ENCODE data around the gene KRT35. TPM values are rescaled to one million over a fixed set of nuclear protein-coding genes. Genes with fewer than 3 reads are reported as not detected.

Gene KRT35
- total and polyA plus RNA-seq, 12 donors = not detected

DNA sequence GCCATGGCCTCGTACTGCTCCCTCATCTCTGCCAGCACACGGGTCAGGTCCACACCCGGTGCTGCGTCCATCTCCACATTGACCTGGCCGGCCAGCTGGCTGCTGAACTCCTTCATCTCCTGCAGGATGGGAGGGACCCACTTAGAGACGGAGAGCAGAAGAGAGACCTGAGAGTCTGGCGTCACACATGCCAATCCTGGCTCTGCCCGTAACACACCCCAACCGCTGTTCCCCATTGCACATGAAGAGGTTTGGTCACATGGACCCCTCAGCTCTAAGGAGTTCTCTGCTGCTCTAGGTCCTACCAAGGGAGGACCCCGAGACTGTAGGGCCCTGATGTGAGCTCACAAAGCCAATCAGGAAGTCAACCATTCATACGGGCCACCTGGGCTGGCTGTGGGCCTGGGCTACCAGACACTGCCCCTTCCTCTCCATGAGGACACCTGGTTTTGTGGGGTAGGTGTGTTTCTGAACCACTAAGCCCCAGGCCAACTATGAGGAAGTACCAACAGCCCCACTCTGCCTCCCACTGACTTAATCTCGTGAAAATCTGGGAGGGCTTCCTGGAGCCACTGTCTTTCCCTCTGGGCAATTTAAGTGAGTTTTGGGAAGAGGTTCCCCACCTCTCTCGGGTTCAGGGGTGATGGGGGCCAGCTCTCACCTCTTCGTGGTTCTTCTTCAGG, 35.3 kb upstream of the KRT35 start:
- no peaks in the 10 kb centered on the region for H3K27me3 ChIP-seq
- no peak for DNase-seq
- no peak for TF ChIP-seq POLR2A (IDR thresholded peaks at IDR 0.05)
- TF ChIP-seq, protein P1, sequence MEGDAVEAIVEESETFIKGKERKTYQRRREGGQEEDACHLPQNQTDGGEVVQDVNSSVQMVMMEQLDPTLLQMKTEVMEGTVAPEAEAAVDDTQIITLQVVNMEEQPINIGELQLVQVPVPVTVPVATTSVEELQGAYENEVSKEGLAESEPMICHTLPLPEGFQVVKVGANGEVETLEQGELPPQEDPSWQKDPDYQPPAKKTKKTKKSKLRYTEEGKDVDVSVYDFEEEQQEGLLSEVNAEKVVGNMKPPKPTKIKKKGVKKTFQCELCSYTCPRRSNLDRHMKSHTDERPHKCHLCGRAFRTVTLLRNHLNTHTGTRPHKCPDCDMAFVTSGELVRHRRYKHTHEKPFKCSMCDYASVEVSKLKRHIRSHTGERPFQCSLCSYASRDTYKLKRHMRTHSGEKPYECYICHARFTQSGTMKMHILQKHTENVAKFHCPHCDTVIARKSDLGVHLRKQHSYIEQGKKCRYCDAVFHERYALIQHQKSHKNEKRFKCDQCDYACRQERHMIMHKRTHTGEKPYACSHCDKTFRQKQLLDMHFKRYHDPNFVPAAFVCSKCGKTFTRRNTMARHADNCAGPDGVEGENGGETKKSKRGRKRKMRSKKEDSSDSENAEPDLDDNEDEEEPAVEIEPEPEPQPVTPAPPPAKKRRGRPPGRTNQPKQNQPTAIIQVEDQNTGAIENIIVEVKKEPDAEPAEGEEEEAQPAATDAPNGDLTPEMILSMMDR (IDR thresholded peaks at IDR 0.05) = no peak
- intact Hi-C loops (cut with DNase I) = no loop called here
- H3K4me1 ChIP-seq (replicated peaks in 1 of 2) = no peaks in the 10 kb centered on the region
- H3K27ac ChIP-seq = no peak overlapping the region
- H3K4me3 ChIP-seq = no peak overlapping the region
- H3K9me3 ChIP-seq (replicated peaks in 1 of 3) = no peaks in the 10 kb centered on the region
- 83 to 91% (median 87%) methylated on average over 5 to 14 of the region's 14 CpGs for WGBS, 4 donors
- H3K36me3 ChIP-seq (replicated peaks in 1 of 2) = no peaks in the 10 kb centered on the region

DNA sequence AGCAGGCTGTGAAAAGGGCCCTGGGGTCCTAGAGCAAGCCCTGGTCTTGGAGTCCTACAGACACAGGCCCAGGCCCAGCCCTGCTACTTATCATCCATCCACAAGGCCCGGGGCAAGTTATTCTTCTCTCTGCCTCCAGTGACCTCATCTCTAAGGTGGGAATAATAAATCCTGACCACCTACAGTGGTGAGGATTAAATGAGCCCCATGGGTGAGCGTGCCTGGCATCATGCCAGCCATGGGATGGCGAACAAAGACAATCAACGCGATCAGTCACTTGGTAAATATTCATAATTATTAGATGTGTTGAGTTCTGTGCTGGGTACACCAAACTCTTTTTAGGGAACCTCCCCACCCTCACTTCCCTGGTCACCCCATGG, 32.2 kb upstream of the KRT35 start:
- intact Hi-C loops (cut with DNase I) = no loop called here

DNA sequence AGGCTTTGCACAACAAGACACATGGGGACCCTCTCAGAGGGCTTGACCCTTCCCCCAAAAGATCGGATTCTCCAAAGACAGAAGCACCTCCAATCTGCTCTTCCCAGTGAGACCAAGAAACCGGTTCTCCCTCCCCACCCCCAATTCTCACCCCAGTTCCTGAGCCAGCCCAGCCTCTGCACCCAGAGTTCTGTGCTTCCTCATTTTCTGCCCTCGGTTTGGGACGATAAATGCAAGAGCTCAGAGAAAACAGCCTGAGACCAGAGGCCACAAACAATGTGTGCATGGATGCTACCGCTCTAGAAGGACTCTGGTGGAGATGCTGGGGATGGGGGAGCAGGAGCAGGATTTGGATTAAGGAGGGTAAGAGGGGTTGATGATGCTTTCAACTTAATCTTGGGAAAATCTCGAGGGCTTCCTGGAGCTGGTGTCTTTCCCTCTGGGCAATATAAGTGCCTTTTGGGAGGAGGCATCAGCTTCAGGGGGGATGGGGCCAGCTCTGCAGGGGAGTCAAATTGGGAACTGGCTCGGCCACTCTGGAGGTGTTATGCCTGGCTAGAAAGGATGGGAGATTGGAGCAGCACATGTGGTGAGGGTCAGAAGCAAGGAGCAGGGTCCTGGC, 31.7 kb upstream of the KRT35 start:
- H3K27ac ChIP-seq = no peak overlapping the region
- no peaks in the 10 kb centered on the region for H3K9me3 ChIP-seq (replicated peaks in 1 of 3)
- TF ChIP-seq, protein P1 (IDR thresholded peaks at IDR 0.05) = no peak
- TF ChIP-seq POLR2A (IDR thresholded peaks at IDR 0.05) = no peak
- DNase-seq = no peak
- 59 to 71% (median 62%) methylated on average over 7 of the region's 7 CpGs for WGBS, 4 donors
- no peaks in the 10 kb centered on the region for H3K4me1 ChIP-seq (replicated peaks in 1 of 2)
- H3K36me3 ChIP-seq (replicated peaks in 1 of 2) = no peaks in the 10 kb centered on the region
- intact Hi-C loops (cut with DNase I) = no loop called here
- no peak overlapping the region for H3K4me3 ChIP-seq
- no peaks in the 10 kb centered on the region for H3K27me3 ChIP-seq

More for the DNA sequence above, 32.2 kb upstream of the KRT35 start:
- Histone ChIP-seq H3K4me3 (no peak overlapping the region), H3K27me3 (no peaks in the 10 kb centered on the region), H3K4me1 (replicated peaks in 1 of 2) (no peaks in the 10 kb centered on the region), H3K36me3 (replicated peaks in 1 of 2) (no peaks in the 10 kb centered on the region), H3K9me3 (replicated peaks in 1 of 3) (no peaks in the 10 kb centered on the region), H3K27ac (no peak overlapping the region)
- TF ChIP-seq, protein P1 (IDR thresholded peaks at IDR 0.05) = no peak
- no peak for TF ChIP-seq POLR2A (IDR thresholded peaks at IDR 0.05)
- WGBS, 4 donors = 83 to 92% (median 86%) methylated on average over 5 of the region's 5 CpGs
- no peak for DNase-seq

DNA sequence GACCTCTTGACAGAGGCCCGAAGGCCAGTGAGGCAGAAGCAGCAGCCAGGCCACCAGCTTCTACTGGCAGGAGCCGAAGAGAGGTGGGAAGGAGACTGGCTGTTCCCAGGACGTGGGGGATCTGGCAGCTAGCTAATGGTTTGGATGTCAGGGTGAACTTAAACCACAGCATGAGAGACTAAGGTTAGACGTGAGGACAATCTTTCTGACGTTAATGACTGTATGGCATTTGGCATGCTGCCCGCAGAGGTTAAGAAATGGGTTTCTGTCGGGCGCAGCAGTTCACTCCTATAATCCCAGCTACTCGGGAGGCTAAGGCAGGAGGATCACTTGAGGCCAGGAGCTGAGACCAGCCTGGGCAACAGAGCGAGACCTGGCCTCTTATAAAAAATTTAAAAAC, 30.8 kb upstream of the KRT35 start:
- H3K36me3 ChIP-seq (replicated peaks in 1 of 2) = no peaks in the 10 kb centered on the region
- no peak for DNase-seq
- no peaks in the 10 kb centered on the region for H3K9me3 ChIP-seq (replicated peaks in 1 of 3)
- H3K4me1 ChIP-seq (replicated peaks in 1 of 2) = no peaks in the 10 kb centered on the region
- no peak for TF ChIP-seq POLR2A (IDR thresholded peaks at IDR 0.05)
- TF ChIP-seq, protein P1 (IDR thresholded peaks at IDR 0.05) = no peak
- H3K27ac ChIP-seq = no peak overlapping the region
- intact Hi-C loops (cut with DNase I) = no loop called here
- WGBS, 4 donors = 74 to 85% (median 75%) methylated on average over 10 of the region's 10 CpGs
- H3K4me3 ChIP-seq = no peak overlapping the region
- no peaks in the 10 kb centered on the region for H3K27me3 ChIP-seq
